Left ventricle myocardium inferior (tissue), 1 donor: ENCODE data around the gene KRTAP9-6. TPM values are rescaled to one million over a fixed set of nuclear protein-coding genes. Genes with fewer than 3 reads are reported as not detected.

Experiments used
- DNase-seq: peaks from one replicate; pipeline ENCODE4 v3.0.0-alpha.2; 2020
- H3K27ac ChIP-seq: fragments of 200-600 bp; replicated peaks from 2 replicates; pipeline ENCODE4 v1.8.0; 2021
- H3K27me3 ChIP-seq: fragments of 200-600 bp; 2 replicates; pipeline ENCODE4 v1.8.0; 2021; ENCODE audit warnings: low read depth
- H3K36me3 ChIP-seq: fragments of 200-600 bp; 2 replicates; pipeline ENCODE4 v1.8.0; 2021
- H3K4me1 ChIP-seq: fragments of 200-600 bp; 2 replicates; pipeline ENCODE4 v1.8.0; 2021
- H3K4me3 ChIP-seq: fragments of 200-600 bp; 2 replicates; pipeline ENCODE4 v1.8.0; 2021; ENCODE audit warnings: mild to moderate bottlenecking, moderate library complexity
- H3K9me3 ChIP-seq: fragments of 200-600 bp; replicated peaks from 2 replicates; pipeline ENCODE4 v1.8.0; 2021
- CTCF ChIP-seq: fragments of 200-600 bp; IDR thresholded peaks from 2 replicates; pipeline ENCODE4 v1.8.0; 2021; ENCODE audit warnings: antibody characterized with exemption, mild to moderate bottlenecking, borderline replicate concordance
- intact Hi-C: fragments of 100-400 bp; cut with micrococcal nuclease; formaldehyde crosslinking; loops from one replicate; pipeline ENCODE4 v1.11.0; 2022
- total RNA-seq: library from RNA; stranded (reverse); fragmentation: NEBNext Ultra II Directional; extraction: Animal tissue kit (Norgen Biotek cat#: 25700); gene quantifications from one replicate; pipeline ENCODE4 v1.2.1, GENCODE V29; 2021
- donor health status: DM: no; HTN: yes; CAD: no; lungs with severe emphysema.

KRTAP9-6 gene
- total RNA-seq, 1 donor from 2014 or later, result not detected

- peaks cover 33% of the 10 kb centered on the region for H3K27me3 ChIP-seq
- peaks cover 9% of the 10 kb centered on the region for H3K9me3 ChIP-seq
- H3K4me3 ChIP-seq, result no peak overlapping the region
- TF ChIP-seq CTCF, result no peak
- intact Hi-C loops, result no loop called here
- peaks cover 7% of the 10 kb centered on the region for H3K4me1 ChIP-seq
- no peak for DNase-seq
- no peak overlapping the region for H3K27ac ChIP-seq
- no peaks in the 10 kb centered on the region for H3K36me3 ChIP-seq
Observed at GRCh38 chr17:41301204-41301790, 36.1 kb downstream of the KRTAP9-6 start.

GRCh38 chr17:41301916-41302901, 37.0 kb downstream of the KRTAP9-6 start, which contains the start of gene KRTAP29-1:
TSS of gene KRTAP29-1 (minus strand) at chr17:41302851. CDS start at chr17:41302851, 0 bp downstream.
- intact Hi-C loops, result no loop called here
- Histone ChIP-seq H3K27me3 (peaks cover 43% of the 10 kb centered on the region), H3K9me3 (peaks cover 9% of the 10 kb centered on the region), H3K4me3 (no peak within 1 kb of the TSS), H3K4me1 (peaks cover 7% of the 10 kb centered on the region), H3K27ac (peak within 1 kb of the TSS; percentile 32), H3K36me3 (no peaks in the 10 kb centered on the region)
- TF ChIP-seq CTCF, result no peak
- DNase-seq, result peak; percentile 61

- Histone ChIP-seq H3K4me3 (no peak overlapping the region), H3K4me1 (peaks cover 7% of the 10 kb centered on the region), H3K27ac (peak overlapping the region; percentile 32), H3K36me3 (no peaks in the 10 kb centered on the region), H3K27me3 (peaks cover 46% of the 10 kb centered on the region), H3K9me3 (peaks cover 9% of the 10 kb centered on the region)
- TF ChIP-seq CTCF, result no peak
- intact Hi-C loops, result no loop called here
- DNase-seq, result no peak
Observed at GRCh38 chr17:41302981-41303380, 37.8 kb downstream of the KRTAP9-6 start.

- H3K27ac ChIP-seq, result no peak overlapping the region
Observed at GRCh38 chr17:41304091-41304490, 38.9 kb downstream of the KRTAP9-6 start.

More at GRCh38 chr17:41304091-41304490, 38.9 kb downstream of the KRTAP9-6 start:
- no peaks in the 10 kb centered on the region for H3K36me3 ChIP-seq
- no peak for TF ChIP-seq CTCF
- H3K4me1 ChIP-seq, result peaks cover 13% of the 10 kb centered on the region
- H3K9me3 ChIP-seq, result peaks cover 9% of the 10 kb centered on the region
- DNase-seq, result no peak
- H3K27me3 ChIP-seq, result peaks cover 47% of the 10 kb centered on the region
- intact Hi-C loops, result no loop called here
- no peak overlapping the region for H3K4me3 ChIP-seq
